Endothelial cell of umbilical vein (primary cell): ENCODE data around the gene CCDC138. TPM values are rescaled to one million over a fixed set of nuclear protein-coding genes. Genes with fewer than 3 reads are reported as not detected.

Experiments
- BruUV-seq: library from RNA; stranded (reverse); fragments of 400-500 nt; replicated peaks from 2 replicates; lab custom pipeline; 2021; lab: Mats Ljungman, UMichigan
- CTCF ChIA-PET: fragments of 300-600, 350-600 bp; sonication (Branson Sonifier 250); formaldehyde crosslinking; loops from one replicate; lab custom pipeline; 2021; ENCODE audit warnings: antibody characterized with exemption, inconsistent platforms; lab: Charles Lee
- POLR2A ChIA-PET: fragments of 300-600, 350-600 bp; sonication (Branson Sonifier 250); formaldehyde crosslinking; loops from one replicate; lab custom pipeline; 2021; ENCODE audit warnings: antibody characterized with exemption, inconsistent platforms; lab: Charles Lee
- DNase-seq: peaks from one replicate; pipeline ENCODE4 v3.0.0-alpha.2; 2011; ENCODE audit warnings: low read depth, low spot score
- FAIRE-seq: peaks from 2 replicates; lab custom pipeline; 2011; peaks lifted over from hg19 to GRCh38; lab: Jason Lieb, UNC
- H2AFZ ChIP-seq: 2 replicates; pipeline ENCODE4 v1.6.0; 2012; ENCODE audit warnings: low read depth, low read length, control low read depth, inconsistent platforms
- H3K27ac ChIP-seq: 2 replicates; pipeline ENCODE4 v1.5.1; 2011; ENCODE audit warnings: low read depth, mild to moderate bottlenecking, control low read depth, low read length, moderate library complexity; ENCODE audit not compliant: insufficient read depth
- H3K27me3 ChIP-seq, 2 experiments: 2 replicates each; pipeline versions ENCODE4 v1.6.0 to v1.6.1; 2011; ENCODE audit warnings: low read length in 2 of 2, mixed read lengths in 1 of 2; ENCODE audit not compliant: control insufficient read depth in 2 of 2, insufficient read depth in 2 of 2
- H3K36me3 ChIP-seq, 2 experiments: 2 replicates in 1 of 2; 3 replicates in 1 of 2; pipeline ENCODE4 v1.5.1; 2011; ENCODE audit warnings: low read length in 2 of 2, mild to moderate bottlenecking in 1 of 2, moderate library complexity in 1 of 2; ENCODE audit not compliant: control insufficient read depth in 2 of 2, insufficient read depth in 2 of 2; ENCODE audit errors: extremely low read depth in 1 of 2
- H3K4me1 ChIP-seq: 3 replicates; pipeline ENCODE4 v1.5.1; 2011; ENCODE audit warnings: mild to moderate bottlenecking, low read length; ENCODE audit not compliant: control insufficient read depth, insufficient read depth; ENCODE audit errors: extremely low read depth
- H3K4me2 ChIP-seq: 2 replicates; pipeline ENCODE4 v1.6.1; 2011; ENCODE audit warnings: low read length, control low read depth, mixed read lengths; ENCODE audit not compliant: insufficient read depth
- H3K4me3 ChIP-seq, 3 experiments: fragments of 200-600 bp in 1 of 3; sonication (generic), shearing (Covaris generic) in 1 of 3; replicated peaks in 1 of 3; 2 replicates each; pipeline ENCODE4 v1.5.1; 2011 to 2016; ENCODE audit warnings: control low read depth in 3 of 3, low read length in 3 of 3, mild to moderate bottlenecking in 2 of 3, inconsistent platforms in 1 of 3, low read depth in 1 of 3, moderate library complexity in 1 of 3; ENCODE audit not compliant: insufficient read depth in 1 of 3
- H3K79me2 ChIP-seq: 2 replicates; pipeline ENCODE4 v1.6.0; 2012; ENCODE audit warnings: low read length, inconsistent platforms; ENCODE audit not compliant: control insufficient read depth, insufficient read depth
- H3K9ac ChIP-seq: replicated peaks from 2 replicates; pipeline ENCODE3; 2011; ENCODE audit warnings: low read length, control low read depth; ENCODE audit not compliant: insufficient read depth; ENCODE audit errors: extremely low read depth
- H3K9me1 ChIP-seq: replicated peaks from 3 replicates; pipeline ENCODE4 v1.6.0; 2011; ENCODE audit warnings: mild to moderate bottlenecking, low read length; ENCODE audit not compliant: control insufficient read depth, insufficient read depth; ENCODE audit errors: extremely low read depth
- H3K9me3 ChIP-seq: replicated peaks from 2 replicates; pipeline ENCODE4 v1.5.1; 2012; ENCODE audit warnings: low read length, inconsistent platforms; ENCODE audit not compliant: control insufficient read depth, insufficient read depth
- H4K20me1 ChIP-seq: replicated peaks from 2 replicates; pipeline ENCODE3; 2011; ENCODE audit warnings: mild to moderate bottlenecking, low read length; ENCODE audit not compliant: control insufficient read depth, insufficient read depth; ENCODE audit errors: extremely low read depth
- EZH2 ChIP-seq: IDR thresholded peaks from 2 replicates; pipeline ENCODE4 v1.6.1; 2012; ENCODE audit warnings: borderline replicate concordance, low read depth, mild to moderate bottlenecking, moderate library complexity, low read length, inconsistent platforms; ENCODE audit not compliant: severe bottlenecking
- FOS ChIP-seq: IDR thresholded peaks from 2 replicates; pipeline ENCODE4 v1.6.1; 2011; ENCODE audit warnings: mild to moderate bottlenecking, low read length, moderate library complexity, borderline replicate concordance; ENCODE audit not compliant: insufficient read depth
- JUN ChIP-seq: IDR thresholded peaks from 2 replicates; pipeline ENCODE4 v1.6.1; 2011; ENCODE audit warnings: borderline replicate concordance, low read depth; ENCODE audit not compliant: insufficient read length, insufficient read depth
- POLR2A ChIP-seq: IDR thresholded peaks from 2 replicates; pipeline ENCODE4 v1.6.1; 2012; ENCODE audit warnings: low read depth, mild to moderate bottlenecking, control low read depth, low read length
- dilution Hi-C: fragments of 300-500 bp; cut with MboI; formaldehyde crosslinking; loops from one replicate; pipeline ENCODE4 v1.15.0; 2019; ENCODE audit warnings: low sequenced_read_pairs; ENCODE audit not compliant: extremely low pct_ligation_motif_present
- intact Hi-C: fragments of 100-400 bp; cut with micrococcal nuclease; formaldehyde crosslinking; loops from one replicate; pipeline ENCODE4 v1.10.0; 2022
- polyA plus RNA-seq, 4 experiments: library from polyadenylated mRNA; depleted of rRNA in 3 of 4; stranded (reverse) in 3 of 4; unstranded in 1 of 4; fragments of >200 nt; gene quantifications; 2 replicates each; pipeline versions ENCODE4 v1.2.1 to v1.2.3, GENCODE V29; 2011 to 2012; ENCODE audit warnings: missing spikeins in 1 of 4
- total RNA-seq: library from RNA; stranded (reverse); gene quantifications from 2 replicates; pipeline ENCODE4 v1.2.3, GENCODE V29; 2021
- TF ChIP-seq, protein P1 (sequence below): IDR thresholded peaks from 2 replicates; pipeline ENCODE4 v1.6.1; 2011; ENCODE audit not compliant: insufficient read depth, insufficient read length

Gene CCDC138
- total and polyA plus RNA-seq, 2 donors (not counting 3 experiments of a cell fraction or from before 2014, with no cell fraction given), result 1.5 to 10.8 TPM

DNA sequence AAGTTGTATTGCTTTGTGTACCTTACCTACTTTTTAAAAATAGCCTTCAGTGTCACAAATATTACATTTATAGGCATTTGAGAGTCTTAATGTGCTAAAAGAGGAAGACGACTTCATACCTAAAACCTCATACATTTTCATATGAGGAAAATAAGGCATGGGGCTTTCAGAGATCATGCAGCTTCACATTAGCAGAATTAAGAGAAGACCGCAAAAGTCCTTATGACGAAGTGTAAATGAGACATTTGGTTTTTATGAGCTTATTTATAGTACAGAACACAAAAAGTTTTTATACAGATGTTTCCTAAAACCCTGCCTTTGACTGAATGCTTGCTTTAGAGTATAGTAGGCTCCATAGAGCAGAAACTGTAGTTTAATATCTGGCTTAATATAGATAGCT is 10.1 kb upstream of the CCDC138 start:
- no peaks in the 10 kb centered on the region for H3K9me3 ChIP-seq
- H3K36me3 ChIP-seq, result peaks cover 7 to 38% of the 10 kb centered on the region in 2 experiments
- CTCF ChIA-PET, result interaction anchor here (1.1 kb wide), 1 partner anchor 9 kb away, joined by 5 read pairs; no protein-coding TSS in a partner anchor
- H3K27me3 ChIP-seq, result no peaks in the 10 kb centered on the region
- peaks cover 2% of the 10 kb centered on the region for H4K20me1 ChIP-seq
- dilution Hi-C loops, result no loop called here
- no peak overlapping the region for H3K4me2 ChIP-seq
- DNase-seq (no peak), FAIRE-seq (no peak)
- H3K9me1 ChIP-seq, result no peaks in the 10 kb centered on the region
- no peak overlapping the region for H3K9ac ChIP-seq
- H3K4me3 ChIP-seq, result no peak overlapping the region
- POLR2A ChIA-PET, result no interaction called here
- no peak overlapping the region for H3K27ac ChIP-seq
- no peaks in the 10 kb centered on the region for H3K4me1 ChIP-seq
- H2AFZ ChIP-seq, result no peak overlapping the region
- intact Hi-C loops, result no loop called here
- BruUV-seq, result no TSS peak
- TF ChIP-seq EZH2 (no peak), POLR2A (no peak)
- H3K79me2 ChIP-seq, result no peaks in the 10 kb centered on the region

DNA sequence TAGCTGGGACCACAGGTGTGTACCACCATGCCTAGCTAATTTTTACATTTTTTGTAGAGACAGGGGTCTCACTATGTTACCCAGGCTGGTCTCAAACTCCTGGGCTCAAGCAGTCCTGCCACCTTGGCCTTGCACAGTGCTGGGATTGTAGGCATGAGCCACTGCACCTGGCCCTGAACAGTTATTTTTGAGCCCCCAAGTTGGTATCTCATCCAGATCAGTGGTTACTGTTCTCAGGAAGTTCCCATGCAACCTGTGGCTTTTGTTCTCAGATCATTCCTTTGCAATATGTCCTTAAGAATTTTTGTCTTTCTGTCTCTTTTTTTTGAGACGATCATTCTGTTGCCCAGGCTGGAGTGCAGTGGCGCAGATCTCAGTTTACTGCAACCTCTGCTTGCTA is 7.7 kb upstream of the CCDC138 start:
- intact Hi-C loops, result no loop called here

More for the DNA sequence above, 7.7 kb upstream of the CCDC138 start:
- peaks cover 2% of the 10 kb centered on the region for H4K20me1 ChIP-seq
- H3K79me2 ChIP-seq, result no peaks in the 10 kb centered on the region
- TF ChIP-seq POLR2A (no peak), JUN (no peak), FOS (no peak)
- TF ChIP-seq, protein P1, sequence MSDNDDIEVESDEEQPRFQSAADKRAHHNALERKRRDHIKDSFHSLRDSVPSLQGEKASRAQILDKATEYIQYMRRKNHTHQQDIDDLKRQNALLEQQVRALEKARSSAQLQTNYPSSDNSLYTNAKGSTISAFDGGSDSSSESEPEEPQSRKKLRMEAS, result no peak
- H3K9me3 ChIP-seq, result no peaks in the 10 kb centered on the region
- no peak overlapping the region for H3K4me2 ChIP-seq
- FAIRE-seq (no peak), DNase-seq (no peak)
- ChIA-PET CTCF (no interaction called here), POLR2A (no interaction called here)
- no TSS peak for BruUV-seq
- no peak overlapping the region for H2AFZ ChIP-seq
- no peaks in the 10 kb centered on the region for H3K4me1 ChIP-seq
- no peak overlapping the region for H3K9ac ChIP-seq
- H3K9me1 ChIP-seq, result no peaks in the 10 kb centered on the region
- H3K36me3 ChIP-seq, result peaks cover 13 to 32% of the 10 kb centered on the region in 2 experiments
- H3K27me3 ChIP-seq, result no peaks in the 10 kb centered on the region
- dilution Hi-C loops, result no loop called here
- no peak overlapping the region for H3K4me3 ChIP-seq
- no peak overlapping the region for H3K27ac ChIP-seq
